ENCODE measurements around the gene ATP9B.
A peak's percentile ranks its signal among the peaks of the same experiment; 100 is the strongest.

The ATP9B gene

GRCh38 chr18:79200546-79201268 lies 131.5 kb downstream of the ATP9B start:
- DNase-seq, result no peak

DNA sequence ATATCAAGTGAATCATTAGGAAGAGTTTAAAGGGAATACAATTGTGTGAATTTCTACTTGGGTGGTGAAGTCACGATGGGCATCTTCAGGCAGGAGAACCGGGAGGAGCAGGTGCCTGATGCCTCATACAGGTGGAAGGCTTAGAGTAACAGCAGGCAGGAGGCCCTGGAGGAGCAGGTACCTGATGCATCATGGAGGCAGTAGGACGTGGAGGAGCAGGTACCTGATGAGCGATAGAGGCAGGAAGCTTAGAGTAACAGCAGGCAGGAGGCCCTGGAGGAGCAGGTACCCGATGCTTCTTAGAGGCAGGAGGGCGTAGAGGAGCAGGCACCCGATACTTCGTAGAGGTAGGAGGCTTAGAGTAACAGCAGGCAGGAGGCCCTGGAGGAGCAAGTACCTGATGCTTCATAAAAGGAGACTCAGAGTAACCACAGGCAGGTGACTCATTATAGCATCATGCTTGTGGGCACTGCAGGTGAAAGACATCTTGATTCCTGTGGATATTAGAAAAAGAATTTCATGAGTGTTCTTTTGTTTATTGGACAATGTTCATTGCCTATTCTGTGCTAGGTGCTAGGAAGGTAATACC lies 133.9 kb downstream of the ATP9B start:
- DNase-seq, result peak; percentile 46 to 58

GRCh38 chr18:79204889-79205807 lies 136.0 kb downstream of the ATP9B start:
- no peak for DNase-seq

- no peak for DNase-seq
These were observed 137.2 kb downstream of the ATP9B start for GRCh38 chr18:79206444-79206843.

GRCh38 chr18:79208906-79209305 lies 139.7 kb downstream of the ATP9B start:
- no peak for DNase-seq

DNA sequence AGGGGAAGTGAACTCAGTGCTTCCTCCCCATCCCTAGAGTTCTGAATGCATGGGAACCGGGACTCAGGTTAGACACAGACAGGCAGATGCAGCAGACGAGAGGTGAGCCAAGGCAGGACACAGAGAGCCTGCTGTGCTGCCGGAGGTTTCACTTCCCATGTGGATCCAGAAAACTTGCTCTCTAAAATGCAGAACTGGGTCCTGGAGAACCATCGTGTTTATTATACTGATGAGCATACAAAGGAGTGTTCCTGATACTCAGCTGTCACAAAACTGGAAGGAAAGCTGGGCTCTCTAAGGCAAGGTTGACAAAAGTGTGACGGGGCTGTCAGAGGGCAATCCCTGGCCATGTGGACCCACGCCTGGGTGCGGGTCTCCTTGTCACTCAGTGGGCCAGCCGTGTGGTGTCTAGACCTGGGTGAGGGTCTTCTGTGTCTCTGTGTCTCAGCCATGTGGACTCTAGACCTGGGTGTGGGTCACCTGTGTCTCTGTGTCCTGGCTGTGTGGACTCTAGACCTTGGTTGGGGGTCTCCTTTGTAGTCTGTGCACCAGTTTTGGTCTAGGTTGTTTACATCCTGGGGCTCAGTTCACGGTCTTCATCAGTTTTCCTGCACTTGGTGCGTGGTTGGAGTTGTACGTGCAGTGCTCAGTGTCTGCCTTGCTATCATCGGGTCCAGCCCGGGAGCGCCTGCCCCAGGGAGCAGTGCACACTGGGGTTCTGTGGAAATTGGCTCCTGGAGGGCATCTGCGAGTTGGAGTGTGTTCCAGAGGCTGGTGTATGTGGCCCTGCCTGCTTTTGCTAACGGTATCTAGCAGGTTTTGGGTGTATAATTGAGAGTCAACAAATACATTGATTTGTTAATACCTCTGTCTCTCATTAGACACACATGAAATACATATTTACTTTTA lies 141.1 kb downstream of the ATP9B start:
- DNase-seq, result no peak

DNA sequence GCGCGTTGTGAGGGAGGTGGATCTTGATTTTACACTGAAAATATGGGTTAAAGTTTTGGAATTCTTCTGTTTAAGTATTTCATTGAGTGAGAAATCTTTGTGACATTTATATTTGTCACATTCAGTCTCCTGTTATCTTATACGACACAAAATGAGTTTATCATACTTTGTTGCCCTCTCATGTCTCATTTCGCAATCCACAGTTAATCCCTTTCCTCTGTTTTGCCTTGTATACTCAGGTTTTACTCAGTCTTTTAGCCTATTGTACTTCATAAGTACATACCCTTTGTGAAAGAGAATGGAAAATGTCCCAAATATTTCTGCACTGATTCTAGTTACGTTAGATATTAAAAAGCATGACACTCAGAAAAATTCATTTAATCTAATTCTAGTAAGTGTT lies 142.7 kb downstream of the ATP9B start:
- no peak for DNase-seq

GRCh38 chr18:79214056-79214455 lies 144.9 kb downstream of the ATP9B start:
- no peak for DNase-seq

DNA sequence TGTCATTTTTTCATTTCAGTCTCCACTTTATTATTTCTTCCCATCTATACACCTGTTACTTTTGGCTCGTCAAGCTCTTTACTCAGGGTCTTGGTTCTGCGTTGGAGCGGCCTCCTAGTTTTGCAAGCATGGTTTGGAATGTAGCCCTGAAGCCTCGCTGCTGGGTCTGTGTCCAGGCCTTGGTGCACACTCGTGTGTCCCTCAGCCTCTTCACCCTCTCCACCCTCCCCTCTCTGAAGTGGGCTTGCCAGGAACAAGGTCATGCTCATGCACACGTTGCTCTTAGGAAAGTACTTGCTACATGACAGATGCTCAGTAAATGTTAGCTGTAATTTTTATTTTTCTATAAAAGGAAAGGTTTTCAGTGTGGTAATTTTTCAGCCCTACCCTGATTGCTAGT lies 147.0 kb downstream of the ATP9B start:
- no peak for DNase-seq

DNA sequence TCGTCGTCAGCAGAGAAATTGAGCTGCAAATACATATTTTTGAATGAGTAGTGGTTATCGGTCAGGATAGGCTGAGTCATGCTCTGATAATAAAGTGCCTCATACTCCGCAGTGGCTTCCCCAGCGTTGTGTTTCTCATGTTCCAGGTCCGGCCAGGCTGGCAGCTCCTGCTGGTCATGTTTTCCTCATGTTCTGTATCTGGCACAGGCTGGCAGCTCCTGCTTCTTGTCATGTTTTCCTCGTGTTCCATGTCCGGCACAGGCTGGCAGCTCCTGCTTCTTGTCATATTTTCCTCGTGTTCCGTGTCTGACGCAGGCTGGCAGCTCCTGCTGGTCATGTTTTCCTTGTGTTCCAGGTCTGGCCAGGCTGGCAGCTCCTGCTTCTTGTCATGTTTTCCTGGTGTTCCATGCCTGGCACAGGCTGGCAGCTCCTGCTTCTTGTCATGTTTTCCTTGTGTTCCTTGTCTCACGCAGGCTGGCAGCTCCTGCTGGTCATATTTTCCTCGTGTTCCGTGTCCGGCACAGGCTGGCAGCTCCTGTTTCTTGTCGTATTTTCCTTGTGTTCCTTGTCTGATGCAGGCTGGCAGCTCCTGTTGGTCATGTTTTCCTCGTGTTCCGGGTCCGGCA lies 148.9 kb downstream of the ATP9B start:
- DNase-seq, result no peak

DNA sequence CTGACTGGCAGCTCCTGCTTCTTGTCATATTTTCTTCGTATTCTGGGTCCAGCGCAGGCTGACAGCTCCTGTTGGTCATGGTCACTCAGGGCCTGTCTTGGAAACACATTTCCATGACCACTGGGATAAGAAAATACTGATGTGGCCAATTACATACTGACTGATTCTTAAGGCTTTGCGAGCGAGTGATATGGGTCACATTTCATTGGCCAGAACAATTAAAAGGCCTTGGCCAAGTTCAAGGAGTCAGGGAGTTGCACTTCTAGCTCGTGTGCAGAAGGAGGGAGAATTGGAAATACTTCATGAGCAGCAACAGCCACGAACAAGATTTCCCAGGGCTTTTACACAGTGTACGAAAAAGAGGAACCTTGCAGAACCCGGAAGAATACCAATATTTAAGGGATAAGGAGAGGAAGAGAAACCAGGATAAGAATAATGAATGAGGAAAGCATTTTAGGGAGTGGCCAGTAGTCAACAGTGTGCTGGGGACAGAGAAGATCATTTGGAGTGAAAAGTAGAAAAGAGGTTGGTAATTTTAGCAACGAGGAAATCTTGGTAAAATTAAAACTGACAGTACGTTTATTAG lies 149.5 kb downstream of the ATP9B start:
- DNase-seq, result no peak

- no peak for DNase-seq
These were observed 151.9 kb downstream of the ATP9B start for GRCh38 chr18:79221136-79221535.

- no peak for DNase-seq
These were observed 153.6 kb downstream of the ATP9B start for GRCh38 chr18:79222790-79223189.

DNA sequence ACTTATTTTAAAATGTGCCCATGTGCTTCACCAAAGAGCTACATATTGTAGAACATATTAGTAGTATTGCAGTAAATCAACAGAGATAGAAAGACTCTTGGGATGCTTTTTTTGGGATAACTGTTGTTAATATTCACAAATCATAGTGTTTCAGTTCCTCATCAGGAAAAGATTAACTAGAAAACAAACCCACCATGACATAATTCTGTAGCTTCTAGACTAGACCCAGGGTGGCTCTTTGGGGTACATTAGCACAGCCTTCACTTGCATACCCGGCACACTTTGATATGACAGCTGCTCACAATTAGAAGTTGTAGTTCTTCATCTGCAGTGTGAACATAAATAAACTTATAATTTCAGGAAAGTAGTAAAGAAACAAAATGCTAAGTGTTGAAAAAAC lies 154.2 kb downstream of the ATP9B start:
- no peak for DNase-seq

GRCh38 chr18:79224381-79224780 lies 155.2 kb downstream of the ATP9B start:
- no peak for DNase-seq

- no peak for DNase-seq
These were observed 158.4 kb downstream of the ATP9B start for GRCh38 chr18:79227621-79228020.

DNA sequence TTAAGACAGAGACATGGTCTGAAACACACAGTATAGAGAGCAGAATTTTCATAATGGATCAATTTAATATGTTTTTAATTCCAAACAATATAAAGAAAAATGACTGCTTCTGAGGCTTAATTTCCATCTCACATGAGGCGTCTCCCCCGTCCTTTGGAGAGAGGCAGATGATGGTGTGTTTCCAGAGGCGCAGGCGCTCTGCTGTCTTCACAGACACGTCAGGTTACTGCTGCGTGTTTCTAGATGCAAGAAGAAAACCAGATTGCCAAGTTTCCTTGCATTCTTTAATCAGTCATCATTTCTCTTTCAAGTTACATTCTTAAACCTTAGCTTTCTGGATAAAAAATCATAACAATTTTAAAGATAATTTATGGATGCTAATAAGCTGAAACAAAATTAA lies 160.2 kb downstream of the ATP9B start:
- no peak for DNase-seq

- DNase-seq, result no peak
These were observed 165.2 kb downstream of the ATP9B start for GRCh38 chr18:79234438-79234837.

DNA sequence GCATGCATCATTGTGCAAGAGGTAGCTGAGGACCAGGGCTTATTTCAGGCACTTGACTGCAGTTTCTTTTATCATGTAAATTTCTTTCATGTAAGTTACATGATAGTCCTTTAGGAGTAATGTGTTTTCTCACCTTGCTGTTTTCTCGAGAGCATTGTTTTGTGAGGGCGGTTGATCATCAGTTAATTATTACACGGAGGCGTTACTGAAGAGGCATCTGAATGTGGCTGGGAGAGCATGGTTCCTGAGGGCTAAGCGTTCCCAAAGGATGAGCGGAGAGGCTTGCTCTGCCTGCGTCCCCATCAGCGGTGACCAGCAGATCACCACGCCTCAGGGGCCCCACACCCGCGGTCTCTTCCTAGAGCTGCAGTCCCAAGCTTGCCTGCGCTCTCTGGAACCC lies 170.4 kb downstream of the ATP9B start:
- no peak for DNase-seq

- DNase-seq, result no peak
These were observed 172.6 kb downstream of the ATP9B start for GRCh38 chr18:79241755-79242154.

DNA sequence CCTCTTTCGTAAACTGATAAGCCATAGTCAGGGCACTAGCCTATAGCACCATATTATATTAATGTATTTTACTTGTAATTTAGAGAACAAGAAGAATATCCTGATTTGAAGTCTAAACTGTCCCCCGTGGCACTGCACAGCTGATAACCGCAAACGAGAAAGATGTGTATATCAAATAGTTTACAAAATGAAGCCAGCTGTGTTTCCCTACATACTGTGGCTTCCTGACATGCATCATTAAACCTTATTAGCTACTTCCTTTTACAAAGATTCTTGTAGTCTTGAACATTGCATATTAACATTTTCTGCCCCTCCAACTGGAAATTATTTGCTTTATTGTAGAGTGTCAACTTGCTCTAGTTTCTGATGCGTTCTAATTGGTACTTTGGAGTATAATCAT lies 173.1 kb downstream of the ATP9B start:
- no peak for DNase-seq

DNA sequence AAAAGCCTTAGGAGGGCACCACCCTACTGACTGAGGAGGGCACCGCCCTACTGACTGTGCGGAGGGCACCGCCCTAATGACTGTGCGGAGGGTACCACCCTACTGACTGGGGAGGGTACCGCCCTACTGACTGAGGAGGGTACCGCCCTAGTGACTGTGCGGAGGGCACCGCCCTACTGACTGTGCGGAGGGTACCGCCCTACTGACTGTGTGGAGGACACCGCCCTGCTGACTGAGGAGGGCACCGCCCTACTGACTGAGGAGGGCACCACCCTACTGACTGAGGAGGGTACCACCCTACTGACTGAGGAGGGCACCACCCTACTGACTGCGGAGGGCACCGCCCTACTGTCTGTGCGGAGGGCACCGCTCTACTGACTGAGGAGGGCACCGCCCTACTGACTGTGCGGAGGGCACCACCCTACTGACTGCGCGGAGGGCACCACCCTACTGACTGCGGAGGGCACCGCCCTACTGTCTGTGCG lies 176.4 kb downstream of the ATP9B start:
- DNase-seq, result peak in 1 of 2 experiments; percentile 22
